HG03196 (cell line): ENCODE results near the gene CD63.

Experiments
- ATAC-seq: cut with Tn5 transposase; IDR thresholded peaks from one replicate; pipeline ENCODE4 v1.9.1; 2021; ENCODE audit not compliant: unreplicated experiment

Gene CD63

GRCh38 chr12:55723516-55724225 lies 5.1 kb downstream of the CD63 start:
- no peak for ATAC-seq

GRCh38 chr12:55722948-55723347 lies 5.9 kb downstream of the CD63 start:
- no peak for ATAC-seq

- no peak for ATAC-seq
These were observed 7.1 kb downstream of the CD63 start for GRCh38 chr12:55721601-55722213.

- no peak for ATAC-seq
These were observed 7.8 kb downstream of the CD63 start for GRCh38 chr12:55720894-55721444.

GRCh38 chr12:55720071-55720564 lies 8.7 kb downstream of the CD63 start, which contains the start of gene RDH5:
TSS of gene RDH5 (plus strand) at chr12:55720393. CDS start at chr12:55721185, 792 bp downstream.
- ATAC-seq: no peak

GRCh38 chr12:55719371-55719770 lies 9.4 kb downstream of the CD63 start:
- ATAC-seq: no peak

- ATAC-seq: no peak
These were observed 10.1 kb downstream of the CD63 start for GRCh38 chr12:55718624-55719275.

GRCh38 chr12:55718015-55718414 lies 10.8 kb downstream of the CD63 start:
- ATAC-seq: no peak

- ATAC-seq: no peak
These were observed 11.5 kb downstream of the CD63 start for GRCh38 chr12:55717011-55718007.

- no peak for ATAC-seq
These were observed 12.2 kb downstream of the CD63 start for GRCh38 chr12:55716582-55716957.

GRCh38 chr12:55715833-55716581 lies 12.8 kb downstream of the CD63 start, which contains the start of gene BLOC1S1:
TSS of gene BLOC1S1 (plus strand) at chr12:55716046. CDS start at chr12:55716052, 6 bp downstream.
- ATAC-seq: peak; percentile 91

- ATAC-seq: no peak
These were observed 13.5 kb downstream of the CD63 start for GRCh38 chr12:55715169-55715764.

GRCh38 chr12:55713721-55714120 lies 15.1 kb downstream of the CD63 start:
- ATAC-seq: no peak

- ATAC-seq: no peak
These were observed 16.0 kb downstream of the CD63 start for GRCh38 chr12:55712700-55713415.

GRCh38 chr12:55711786-55712553 lies 16.8 kb downstream of the CD63 start:
- no peak for ATAC-seq

GRCh38 chr12:55708695-55709233 lies 20.0 kb downstream of the CD63 start:
- no peak for ATAC-seq

GRCh38 chr12:55707841-55708694 lies 20.7 kb downstream of the CD63 start, which contains the start of gene ITGA7:
TSS of gene ITGA7 (minus strand) at chr12:55707904. CDS start at chr12:55707682, 222 bp downstream.
- ATAC-seq: no peak
